PC-9 (cell line): ENCODE data around the gene IGFL1. TPM values are rescaled to one million over a fixed set of nuclear protein-coding genes. Genes with fewer than 3 reads are reported as not detected.

Experiments used
- BruUV-seq: library from RNA; stranded (reverse); fragments of 400-500 nt; replicated peaks from 2 replicates; lab custom pipeline; 2021; lab: Mats Ljungman, UMichigan
- CTCF ChIA-PET: fragments of 300-600 bp; sonication (Branson Sonifier 250); formaldehyde crosslinking; loops from one replicate; lab custom pipeline; 2022; ENCODE audit warnings: antibody characterized with exemption; lab: Charles Lee
- POLR2A ChIA-PET: fragments of 300-600 bp; sonication (Branson Sonifier 250); formaldehyde crosslinking; loops from one replicate; lab custom pipeline; 2022; ENCODE audit warnings: antibody characterized with exemption; ENCODE audit not compliant: unreplicated experiment; lab: Charles Lee
- DNase-seq, 2 experiments: peaks; one replicate each; pipeline versions ENCODE4 v3.0.0 to v3.0.0-alpha.2; 2015 to 2022; ENCODE audit warnings: mixed read lengths in 1 of 2
- H2AFZ ChIP-seq: fragments of 200-600 bp; sonication (generic); 2 replicates; pipeline ENCODE4 v1.8.1; 2017; ENCODE audit warnings: antibody characterized with exemption
- H3F3A ChIP-seq: fragments of 200-600 bp; sonication (generic); 2 replicates; pipeline ENCODE4 v1.8.1; 2017; ENCODE audit warnings: antibody characterized with exemption, mild to moderate bottlenecking, low read depth; ENCODE audit not compliant: insufficient read depth
- H3K27ac ChIP-seq: fragments of 200-600 bp; sonication (generic); 2 replicates; pipeline ENCODE4 v1.6.1; 2016; ENCODE audit warnings: mixed run types
- H3K27me3 ChIP-seq: fragments of 200-600 bp; sonication (generic); 2 replicates; pipeline ENCODE4 v1.6.1; 2016; ENCODE audit warnings: low read depth, mixed run types; ENCODE audit not compliant: insufficient read depth
- H3K36me3 ChIP-seq: fragments of 200-600 bp; sonication (generic); 2 replicates; pipeline ENCODE4 v1.6.1; 2016; ENCODE audit warnings: low read depth, mixed run types
- H3K4me1 ChIP-seq: fragments of 200-600 bp; sonication (generic); replicated peaks from 2 replicates; pipeline ENCODE4 v1.6.1; 2016; ENCODE audit warnings: mixed run types; ENCODE audit not compliant: insufficient read depth
- H3K4me2 ChIP-seq: fragments of 200-600 bp; sonication (generic); 2 replicates; pipeline ENCODE4 v1.6.1; 2017; ENCODE audit warnings: mixed run types
- H3K4me3 ChIP-seq: fragments of 200-600 bp; sonication (generic); 2 replicates; pipeline ENCODE4 v1.6.1; 2016; ENCODE audit warnings: mixed run types
- H3K79me2 ChIP-seq: fragments of 200-600 bp; sonication (generic); 2 replicates; pipeline ENCODE4 v1.6.1; 2017; ENCODE audit warnings: low read depth, mixed run types
- H3K9me2 ChIP-seq: fragments of 200-600 bp; sonication (generic); 2 replicates; pipeline ENCODE4 v1.8.1; 2017; ENCODE audit warnings: mild to moderate bottlenecking; ENCODE audit not compliant: insufficient read depth
- H3K9me3 ChIP-seq: fragments of 200-600 bp; sonication (generic); 2 replicates; pipeline ENCODE4 v1.8.1; 2016; ENCODE audit warnings: low read depth; ENCODE audit not compliant: insufficient read depth
- H4K20me1 ChIP-seq: fragments of 200-600 bp; sonication (generic); 2 replicates; pipeline ENCODE4 v1.8.1; 2017; ENCODE audit not compliant: insufficient read depth
- CTCF ChIP-seq: fragments of 200-600 bp; sonication (generic); conservative IDR thresholded peaks from 2 replicates; pipeline ENCODE4 v1.6.1; 2017; ENCODE audit warnings: mixed run types, antibody characterized with exemption, mild to moderate bottlenecking, moderate library complexity
- EZH2 ChIP-seq: fragments of 200-600 bp; sonication (generic); IDR thresholded peaks from 2 replicates; pipeline ENCODE4 v1.8.0; 2017; ENCODE audit warnings: antibody characterized with exemption, low read depth
- intact Hi-C: fragments of 100-400 bp; cut with micrococcal nuclease; formaldehyde crosslinking; loops from one replicate; pipeline ENCODE4 v1.10.0; 2022; ENCODE audit not compliant: unreplicated experiment
- total RNA-seq: library from RNA; stranded (reverse); gene quantifications from 2 replicates; pipeline ENCODE4 v1.2.3, GENCODE V29; 2021

Gene IGFL1
- total RNA-seq, 1 experiment from 2014 or later, result 2.6 TPM

DNA sequence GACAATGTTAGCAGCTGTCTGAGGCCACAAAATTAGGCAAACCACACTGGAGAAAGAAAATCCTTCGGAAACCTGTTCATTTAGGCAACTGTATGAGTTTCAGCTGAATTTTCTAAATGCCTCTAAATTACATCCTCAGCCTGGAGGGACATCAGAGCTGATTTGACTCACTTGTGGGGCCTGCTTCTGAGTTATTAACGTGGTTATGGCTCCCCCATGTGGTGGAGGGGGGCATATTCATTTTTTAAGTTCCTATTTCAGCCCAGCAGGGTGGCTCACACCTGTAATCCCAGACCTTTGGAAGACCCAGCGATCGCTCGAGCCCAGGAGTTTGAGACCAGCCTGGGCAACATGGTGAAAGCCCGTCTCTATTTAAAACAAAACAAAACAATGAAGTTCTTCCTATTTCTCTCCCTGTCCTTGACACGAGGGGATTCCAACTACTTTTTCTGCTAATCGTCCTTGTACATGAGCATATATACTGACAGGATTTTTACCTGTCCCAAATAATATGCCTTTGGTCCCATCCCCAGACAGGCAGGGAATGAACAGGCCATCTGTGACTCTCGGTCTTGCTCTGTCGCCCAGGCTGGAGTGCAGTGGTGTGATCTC is 35.8 kb downstream of the IGFL1 start:
- Histone ChIP-seq H3K9me2 (no peaks in the 10 kb centered on the region), H3K36me3 (no peaks in the 10 kb centered on the region), H3K79me2 (no peaks in the 10 kb centered on the region), H3K4me1 (peaks cover 40% of the 10 kb centered on the region), H3K4me3 (no peak overlapping the region), H3K9me3 (no peaks in the 10 kb centered on the region), H2AFZ (no peak overlapping the region), H3F3A (peaks cover 22% of the 10 kb centered on the region), H3K27ac (no peak overlapping the region), H4K20me1 (no peaks in the 10 kb centered on the region), H3K4me2 (peak overlapping the region; percentile 37), H3K27me3 (no peaks in the 10 kb centered on the region)
- POLR2A ChIA-PET, result interaction anchor here (0.5 kb wide), 1 partner anchor 102 kb away, joined by 3 read pairs; no protein-coding TSS in a partner anchor
- intact Hi-C loops, result loop anchor here (1.0 to 10.0 kb wide), 5 partner anchors 72 to 401 kb away; partner anchors contain the start of genes FOXA3 and SYMPK
- TF ChIP-seq EZH2 (no peak), CTCF (peak; percentile 96)
- no TSS peak for BruUV-seq
- CTCF ChIA-PET, result interaction anchor here (0.6 to 3.9 kb wide), 11 partner anchors 16 to 448 kb away, joined by 3 to 28 read pairs (median 4); partner anchors contain the start of gene IGFL1
- peak; percentile 77 to 82 for DNase-seq

DNA sequence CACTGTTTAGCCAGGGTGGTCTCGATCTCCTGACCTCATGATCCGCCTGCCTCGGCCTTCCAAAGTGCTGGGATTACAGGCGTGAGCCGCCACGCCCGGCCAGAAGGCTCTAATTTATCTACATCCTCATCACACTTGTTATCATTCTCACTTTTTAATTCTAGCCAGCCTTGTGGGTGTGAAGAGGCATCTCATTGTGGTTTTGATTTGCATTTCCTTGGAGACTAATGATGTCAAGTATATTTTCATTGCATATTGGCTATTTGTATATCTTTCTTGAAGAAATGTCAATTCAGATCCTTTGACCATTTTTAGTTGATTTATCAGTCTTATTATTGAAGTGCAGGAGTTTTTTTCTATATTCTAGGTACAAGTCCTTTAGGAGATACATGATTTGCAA is 39.6 kb downstream of the IGFL1 start:
- Histone ChIP-seq H3K9me2 (no peaks in the 10 kb centered on the region), H3F3A (peaks cover 29% of the 10 kb centered on the region), H3K79me2 (no peaks in the 10 kb centered on the region), H3K27ac (no peak overlapping the region), H2AFZ (no peak overlapping the region), H3K4me2 (no peak overlapping the region), H3K4me3 (no peak overlapping the region), H4K20me1 (no peaks in the 10 kb centered on the region), H3K36me3 (no peaks in the 10 kb centered on the region), H3K4me1 (peaks cover 39% of the 10 kb centered on the region), H3K9me3 (no peaks in the 10 kb centered on the region), H3K27me3 (no peaks in the 10 kb centered on the region)
- BruUV-seq, result no TSS peak
- ChIA-PET POLR2A (interaction anchor here (0.7 kb wide), 3 partner anchors 47 to 240 kb away, joined by 4 to 10 read pairs (median 5); no protein-coding TSS in a partner anchor), CTCF (no interaction called here)
- intact Hi-C loops, result loop anchor here (10.0 kb wide), 1 partner anchor 404 kb away; the partner anchor contains the start of genes FOXA3 and SYMPK
- TF ChIP-seq EZH2 (no peak), CTCF (no peak)
- DNase-seq, result no peak

DNA sequence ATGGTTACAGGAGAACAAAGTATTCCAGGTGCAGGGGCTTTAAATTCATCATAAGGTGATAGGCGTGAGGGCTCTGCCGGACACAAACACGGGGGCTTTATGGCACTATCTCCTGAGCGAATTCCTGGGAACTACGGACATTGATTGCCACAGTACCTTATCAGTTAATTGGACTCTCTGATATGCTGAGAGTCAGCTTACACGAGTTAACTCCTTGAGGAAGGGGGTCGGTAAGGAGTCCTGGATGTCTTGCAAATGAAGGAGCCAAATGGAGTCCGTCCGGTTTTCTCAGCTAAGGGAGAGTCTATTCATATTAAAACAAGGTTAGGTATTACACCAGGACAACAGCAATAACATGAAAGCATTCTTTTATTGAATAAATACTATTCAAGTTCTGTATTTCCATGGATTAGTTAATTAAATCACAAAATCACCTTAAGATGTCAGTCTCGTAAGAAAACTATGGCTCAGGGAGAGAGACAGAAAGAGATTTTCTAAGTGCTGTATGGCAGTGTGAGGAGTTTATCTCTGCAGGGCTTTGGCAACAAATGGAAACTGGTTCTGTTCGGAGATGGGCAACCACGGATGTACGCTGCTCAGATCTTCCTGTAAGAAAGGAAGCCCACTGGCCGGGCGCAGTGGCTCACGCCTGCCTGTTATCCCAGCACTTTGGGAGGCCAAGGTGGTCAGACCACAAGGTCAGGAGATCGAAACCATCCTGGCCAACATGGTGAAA is 41.1 kb downstream of the IGFL1 start:
- POLR2A ChIA-PET, result no interaction called here
- BruUV-seq, result no TSS peak
- Histone ChIP-seq H3K79me2 (no peaks in the 10 kb centered on the region), H3K27me3 (no peaks in the 10 kb centered on the region), H3K36me3 (no peaks in the 10 kb centered on the region), H3F3A (peaks cover 29% of the 10 kb centered on the region), H3K4me1 (peaks cover 29% of the 10 kb centered on the region), H3K27ac (peak overlapping the region; percentile 87), H3K9me3 (no peaks in the 10 kb centered on the region), H2AFZ (no peak overlapping the region), H3K9me2 (no peaks in the 10 kb centered on the region), H3K4me2 (peak overlapping the region; percentile 66), H3K4me3 (peak overlapping the region; percentile 14; the same call in 1 of the 2 replicates), H4K20me1 (no peaks in the 10 kb centered on the region)
- CTCF ChIA-PET, result interaction anchor here (1.0 kb wide), 1 partner anchor 9 kb away, joined by 5 read pairs; no protein-coding TSS in a partner anchor
- no peak for DNase-seq
- intact Hi-C loops, result no loop called here
- TF ChIP-seq EZH2, result no peak
- TF ChIP-seq CTCF, result no peak
